LNCAP (cell line): ENCODE measurements around the gene CCNF.

Source experiments
- TF ChIP-seq, protein P1 (sequence below): fragments of 450-650 bp; IDR thresholded peaks from 2 replicates; pipeline ENCODE4 v1.5.1; 2017; ENCODE audit warnings: mild to moderate bottlenecking

Gene CCNF

DNA sequence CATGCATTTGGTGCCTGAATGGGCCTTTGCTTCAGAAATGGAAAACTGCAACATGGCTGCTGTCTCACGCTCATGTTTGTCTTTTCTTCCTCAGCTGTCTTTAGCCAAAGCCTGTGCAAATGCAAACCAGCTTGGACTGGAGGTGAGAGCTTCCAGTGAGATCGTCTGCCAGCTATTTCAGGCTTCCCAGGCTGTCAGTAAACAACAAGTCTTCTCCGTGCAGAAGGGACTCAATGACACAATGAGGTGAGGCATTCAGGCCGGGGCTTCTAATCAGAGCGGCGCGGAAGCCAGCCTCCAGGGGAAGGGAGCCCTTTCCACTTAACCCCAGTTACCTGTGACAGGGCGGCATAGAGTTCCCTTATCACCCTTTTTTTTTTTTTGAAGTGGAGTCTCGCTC lies 14.3 kb downstream of the CCNF start:
- TF ChIP-seq, protein P1, sequence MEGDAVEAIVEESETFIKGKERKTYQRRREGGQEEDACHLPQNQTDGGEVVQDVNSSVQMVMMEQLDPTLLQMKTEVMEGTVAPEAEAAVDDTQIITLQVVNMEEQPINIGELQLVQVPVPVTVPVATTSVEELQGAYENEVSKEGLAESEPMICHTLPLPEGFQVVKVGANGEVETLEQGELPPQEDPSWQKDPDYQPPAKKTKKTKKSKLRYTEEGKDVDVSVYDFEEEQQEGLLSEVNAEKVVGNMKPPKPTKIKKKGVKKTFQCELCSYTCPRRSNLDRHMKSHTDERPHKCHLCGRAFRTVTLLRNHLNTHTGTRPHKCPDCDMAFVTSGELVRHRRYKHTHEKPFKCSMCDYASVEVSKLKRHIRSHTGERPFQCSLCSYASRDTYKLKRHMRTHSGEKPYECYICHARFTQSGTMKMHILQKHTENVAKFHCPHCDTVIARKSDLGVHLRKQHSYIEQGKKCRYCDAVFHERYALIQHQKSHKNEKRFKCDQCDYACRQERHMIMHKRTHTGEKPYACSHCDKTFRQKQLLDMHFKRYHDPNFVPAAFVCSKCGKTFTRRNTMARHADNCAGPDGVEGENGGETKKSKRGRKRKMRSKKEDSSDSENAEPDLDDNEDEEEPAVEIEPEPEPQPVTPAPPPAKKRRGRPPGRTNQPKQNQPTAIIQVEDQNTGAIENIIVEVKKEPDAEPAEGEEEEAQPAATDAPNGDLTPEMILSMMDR, result no peak

DNA sequence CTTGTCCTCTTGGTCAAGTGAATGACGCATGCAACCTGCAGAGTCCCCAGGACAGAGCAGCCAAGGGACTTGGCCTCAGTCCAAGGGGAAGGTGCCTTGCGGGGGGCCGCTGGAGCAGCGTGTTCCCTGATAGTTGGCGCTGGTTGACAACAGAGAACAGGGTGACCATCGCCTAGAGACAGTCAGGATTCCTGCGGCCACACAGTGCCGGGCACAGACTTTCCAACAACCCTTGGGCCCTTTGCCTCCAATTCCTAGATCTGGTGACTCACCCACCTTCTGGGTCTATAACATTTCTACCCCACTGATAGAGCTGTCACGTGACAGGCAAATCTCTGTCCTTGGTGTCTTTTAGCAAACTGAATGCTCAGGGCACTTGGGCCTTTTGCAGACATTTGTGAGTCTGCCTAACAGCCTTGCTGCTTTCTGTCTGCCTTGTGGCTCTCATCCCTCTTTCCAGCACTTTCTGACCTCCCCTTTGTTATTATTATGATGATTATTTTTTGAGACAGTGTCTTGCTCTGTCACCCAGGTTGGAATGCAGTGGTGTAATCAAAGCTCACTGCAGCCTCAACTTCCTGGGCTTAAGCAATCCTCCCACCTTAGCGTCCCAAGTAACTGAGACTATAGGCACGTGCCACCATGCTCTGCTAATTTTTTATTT lies 18.8 kb downstream of the CCNF start:
- TF ChIP-seq, protein P1, result no peak

DNA sequence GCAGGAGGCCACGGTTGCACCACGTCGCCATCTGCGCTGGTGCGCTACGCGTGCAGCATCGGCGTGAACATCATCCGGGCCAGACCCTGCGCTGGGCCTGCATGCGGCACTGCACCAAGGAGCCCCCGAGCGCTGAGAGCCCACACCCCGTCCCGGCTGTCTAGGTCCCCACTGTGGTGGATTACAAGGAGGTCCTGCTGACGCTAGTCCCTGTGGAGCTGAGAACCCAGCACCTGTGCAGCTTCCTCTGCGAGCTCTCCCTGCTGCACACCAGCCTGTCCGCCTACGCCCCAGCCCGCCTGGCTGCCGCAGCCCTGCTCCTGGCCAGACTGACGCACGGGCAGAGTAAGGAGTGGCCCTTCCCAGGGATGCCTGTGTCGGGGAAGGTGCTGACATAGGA lies 19.9 kb downstream of the CCNF start:
- TF ChIP-seq, protein P1, result no peak

DNA sequence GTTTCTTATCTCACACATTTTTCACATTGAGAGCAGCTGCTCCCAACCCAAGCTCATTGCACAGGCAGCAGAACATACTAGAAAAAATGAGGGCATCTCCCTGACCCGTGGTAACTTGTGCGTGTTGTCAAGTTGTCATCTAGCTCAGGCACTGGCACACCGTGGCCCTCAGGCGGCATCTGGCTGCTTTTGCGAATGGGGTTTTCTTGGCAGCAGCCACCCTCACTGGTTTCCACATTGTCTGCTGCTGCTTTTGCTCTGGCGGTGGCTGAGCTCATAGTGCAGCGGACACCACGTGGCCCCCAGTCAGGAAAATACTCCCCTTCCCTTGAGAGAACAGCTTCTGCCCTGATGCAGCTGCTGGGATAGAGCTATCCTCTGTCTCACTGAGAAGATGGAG lies 21.3 kb downstream of the CCNF start:
- TF ChIP-seq, protein P1, result no peak

DNA sequence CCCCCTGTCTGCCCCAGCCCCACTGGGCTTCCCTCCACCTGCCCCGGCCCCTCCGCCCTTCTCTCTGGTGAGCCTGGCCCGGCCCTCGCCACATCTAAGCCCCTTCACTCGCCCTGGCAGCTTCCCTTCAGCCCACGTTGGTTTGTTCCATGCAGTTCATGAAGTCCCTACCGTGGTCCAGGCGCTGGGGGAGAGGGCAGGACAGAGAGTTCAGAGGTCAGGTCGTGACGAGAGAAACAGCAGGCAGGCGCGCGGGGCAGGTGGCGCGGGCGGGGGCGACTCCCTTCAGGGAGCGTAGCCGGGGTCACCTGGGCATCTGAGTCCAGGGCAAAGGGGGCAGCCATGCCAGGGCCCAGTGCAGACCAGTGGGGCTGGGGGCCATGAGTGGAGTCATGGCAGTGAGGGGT lies 21.7 kb downstream of the CCNF start:
- TF ChIP-seq, protein P1, result no peak

DNA sequence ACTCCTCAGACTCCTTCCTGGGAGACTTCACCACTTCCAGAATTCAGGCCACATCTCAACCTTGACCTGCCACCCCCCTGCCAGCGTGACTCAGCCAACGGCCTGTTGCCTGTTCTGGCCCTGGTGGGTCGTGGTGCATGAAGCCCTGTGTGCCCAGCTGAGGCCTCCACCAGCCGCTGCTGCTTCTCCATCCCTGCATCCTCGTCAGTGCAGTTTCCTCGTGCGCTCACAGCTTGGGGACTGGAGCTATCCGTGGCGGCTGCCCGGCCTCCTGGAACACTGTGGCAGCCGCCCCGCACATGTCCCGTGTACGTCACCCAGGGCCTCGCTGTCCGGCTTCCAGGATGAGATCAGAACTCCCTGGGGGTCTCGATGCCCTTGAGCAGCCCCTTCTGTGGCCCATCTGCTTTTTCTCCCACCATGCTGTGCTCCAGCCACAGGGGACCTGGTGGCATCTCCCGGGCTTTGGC lies 22.6 kb downstream of the CCNF start:
- TF ChIP-seq, protein P1, result no peak

DNA sequence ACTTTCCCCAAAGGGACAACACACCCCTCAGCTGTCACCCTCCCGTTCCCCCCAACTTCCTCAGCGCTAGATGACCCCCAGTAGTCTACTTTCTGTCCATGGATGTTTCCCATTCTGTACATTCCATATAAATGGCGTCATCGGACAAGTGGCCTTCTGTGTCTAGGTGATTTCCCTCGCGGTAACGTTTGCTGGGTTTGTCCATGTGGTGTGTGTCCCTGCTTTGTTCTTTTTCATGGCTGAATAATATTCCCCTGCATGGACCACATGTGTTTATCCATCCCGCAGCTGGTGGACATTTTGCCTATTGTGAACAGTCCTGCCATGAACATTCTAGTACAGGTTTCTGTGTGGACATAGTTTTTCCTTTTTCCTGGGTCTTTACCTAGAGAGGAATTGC lies 23.4 kb downstream of the CCNF start:
- TF ChIP-seq, protein P1, result no peak
